MM.1S (cell line): Measurements from ENCODE around the gene GBX1.

Experiments used
- EZH2 ChIP-seq: fragments of 300-600 bp; sonication (generic); optimal IDR thresholded peaks from 2 replicates; pipeline ENCODE3; 2017; ENCODE audit warnings: low read depth, mild to moderate bottlenecking, antibody characterized with exemption, low read length, mixed read lengths
- EZH2phosphoT487 ChIP-seq: fragments of 300-600 bp; sonication (generic); IDR thresholded peaks from 2 replicates; pipeline ENCODE4 v1.6.1; 2018; ENCODE audit warnings: antibody characterized with exemption, low read length
- TF ChIP-seq, protein P1 (sequence below): fragments of 300-600 bp; sonication (generic); IDR thresholded peaks from 2 replicates; pipeline ENCODE4 v1.5.1; 2016; ENCODE audit warnings: antibody characterized with exemption, low read length, mixed read lengths

DNA sequence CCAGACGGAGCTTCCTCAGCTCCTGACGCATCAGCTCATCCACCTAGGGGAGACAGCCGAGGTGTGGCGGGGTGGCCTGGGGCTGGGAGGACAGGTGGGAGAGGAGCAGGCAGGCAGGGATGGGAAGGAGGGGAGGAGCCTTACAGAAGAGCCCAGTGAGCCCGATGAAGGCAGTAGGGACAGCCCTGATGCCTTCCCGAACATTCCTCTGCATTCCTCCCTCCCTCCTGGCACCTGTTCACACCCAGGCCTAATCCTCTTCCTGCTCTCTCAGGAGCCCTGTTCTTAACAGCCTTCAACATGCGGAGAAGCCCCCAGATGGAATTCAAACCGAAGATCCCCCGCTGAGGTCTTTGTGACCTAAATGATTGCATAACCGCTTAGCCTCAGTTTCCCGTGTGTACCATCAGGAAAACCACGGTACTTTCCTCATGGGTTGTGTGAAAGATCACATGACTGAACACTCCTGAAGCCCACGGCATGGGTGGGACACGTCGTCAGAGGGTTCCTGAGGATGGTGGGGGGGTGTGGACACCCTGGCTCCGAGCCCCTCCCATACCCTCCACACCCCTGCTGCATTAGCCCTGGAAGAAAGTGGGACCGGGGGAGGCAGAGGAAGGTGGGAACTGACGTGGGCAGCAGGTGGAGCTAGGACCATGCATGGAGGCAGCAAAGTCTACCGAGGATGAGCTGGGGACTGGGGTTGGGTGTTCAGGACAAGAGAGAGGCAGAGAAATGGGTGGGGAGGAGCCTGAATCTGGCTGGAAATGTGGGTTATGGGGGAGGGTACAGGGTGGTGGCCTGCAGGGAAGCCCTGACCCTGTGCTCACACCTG lies 28.3 kb upstream of the GBX1 start:
- TF ChIP-seq EZH2 (no peak), EZH2phosphoT487 (no peak)
- TF ChIP-seq, protein P1, sequence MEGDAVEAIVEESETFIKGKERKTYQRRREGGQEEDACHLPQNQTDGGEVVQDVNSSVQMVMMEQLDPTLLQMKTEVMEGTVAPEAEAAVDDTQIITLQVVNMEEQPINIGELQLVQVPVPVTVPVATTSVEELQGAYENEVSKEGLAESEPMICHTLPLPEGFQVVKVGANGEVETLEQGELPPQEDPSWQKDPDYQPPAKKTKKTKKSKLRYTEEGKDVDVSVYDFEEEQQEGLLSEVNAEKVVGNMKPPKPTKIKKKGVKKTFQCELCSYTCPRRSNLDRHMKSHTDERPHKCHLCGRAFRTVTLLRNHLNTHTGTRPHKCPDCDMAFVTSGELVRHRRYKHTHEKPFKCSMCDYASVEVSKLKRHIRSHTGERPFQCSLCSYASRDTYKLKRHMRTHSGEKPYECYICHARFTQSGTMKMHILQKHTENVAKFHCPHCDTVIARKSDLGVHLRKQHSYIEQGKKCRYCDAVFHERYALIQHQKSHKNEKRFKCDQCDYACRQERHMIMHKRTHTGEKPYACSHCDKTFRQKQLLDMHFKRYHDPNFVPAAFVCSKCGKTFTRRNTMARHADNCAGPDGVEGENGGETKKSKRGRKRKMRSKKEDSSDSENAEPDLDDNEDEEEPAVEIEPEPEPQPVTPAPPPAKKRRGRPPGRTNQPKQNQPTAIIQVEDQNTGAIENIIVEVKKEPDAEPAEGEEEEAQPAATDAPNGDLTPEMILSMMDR = no peak
